Islet precursor cell (in vitro differentiated cells): ENCODE results near the gene CPEB4.

Experiments used
- DNase-seq: peaks from one replicate; pipeline ENCODE4 v3.0.0-alpha.2; 2018

CPEB4 gene

GRCh38 chr5:173885475-173886010 is 2.6 kb upstream of the CPEB4 start:
- no peak for DNase-seq

- no peak for DNase-seq
Observed at GRCh38 chr5:173886150-173886549, 2.0 kb upstream of the CPEB4 start.

GRCh38 chr5:173888473-173889131 is 453 bp downstream of the CPEB4 start:
- no peak for DNase-seq

- DNase-seq = peak; percentile 67
Observed at GRCh38 chr5:173890195-173890991, 2.2 kb downstream of the CPEB4 start.

GRCh38 chr5:173891308-173892116 is 3.4 kb downstream of the CPEB4 start:
- DNase-seq = no peak

GRCh38 chr5:173893192-173893561 is 5.0 kb downstream of the CPEB4 start:
- DNase-seq = no peak

GRCh38 chr5:173895401-173896165 is 7.4 kb downstream of the CPEB4 start:
- no peak for DNase-seq

- DNase-seq = no peak
Observed at GRCh38 chr5:173896631-173897030, 8.5 kb downstream of the CPEB4 start.

GRCh38 chr5:173901705-173902104 is 13.6 kb downstream of the CPEB4 start:
- DNase-seq = no peak

GRCh38 chr5:173902334-173902733 is 14.2 kb downstream of the CPEB4 start:
- no peak for DNase-seq

- DNase-seq = no peak
Observed at GRCh38 chr5:173902743-173903142, 14.6 kb downstream of the CPEB4 start.

GRCh38 chr5:173903396-173904140 is 15.4 kb downstream of the CPEB4 start:
- DNase-seq = no peak

- no peak for DNase-seq
Observed at GRCh38 chr5:173904151-173904550, 16.0 kb downstream of the CPEB4 start.

- no peak for DNase-seq
Observed at GRCh38 chr5:173907284-173907683, 19.1 kb downstream of the CPEB4 start.

GRCh38 chr5:173907686-173908371 is 19.7 kb downstream of the CPEB4 start:
- no peak for DNase-seq

- DNase-seq = no peak
Observed at GRCh38 chr5:173909199-173909598, 21.1 kb downstream of the CPEB4 start.

GRCh38 chr5:173910215-173910614 is 22.1 kb downstream of the CPEB4 start:
- no peak for DNase-seq

- no peak for DNase-seq
Observed at GRCh38 chr5:173911623-173912022, 23.5 kb downstream of the CPEB4 start.

GRCh38 chr5:173913686-173914321 is 25.7 kb downstream of the CPEB4 start:
- no peak for DNase-seq

- DNase-seq = no peak
Observed at GRCh38 chr5:173915310-173916014, 27.3 kb downstream of the CPEB4 start.
